ENCODE data around the gene IFNG-AS1. TPM values are rescaled to one million over a fixed set of nuclear protein-coding genes. Genes with fewer than 3 reads are reported as not detected.

Gene IFNG-AS1
- total and polyA plus RNA-seq, 11 donors: 0.32 to 0.70 (median 0.60) TPM; not detected in 4

GRCh38 chr12:68007033-68007432, 17.8 kb downstream of the IFNG-AS1 start:
- no peak overlapping the region for H3K27ac ChIP-seq
- no peaks in the 10 kb centered on the region for H3K27me3 ChIP-seq
- no peaks in the 10 kb centered on the region for H3K9me3 ChIP-seq
- TF ChIP-seq POLR2A (IDR thresholded peaks at IDR 0.05): no peak
- TF ChIP-seq, protein P1, sequence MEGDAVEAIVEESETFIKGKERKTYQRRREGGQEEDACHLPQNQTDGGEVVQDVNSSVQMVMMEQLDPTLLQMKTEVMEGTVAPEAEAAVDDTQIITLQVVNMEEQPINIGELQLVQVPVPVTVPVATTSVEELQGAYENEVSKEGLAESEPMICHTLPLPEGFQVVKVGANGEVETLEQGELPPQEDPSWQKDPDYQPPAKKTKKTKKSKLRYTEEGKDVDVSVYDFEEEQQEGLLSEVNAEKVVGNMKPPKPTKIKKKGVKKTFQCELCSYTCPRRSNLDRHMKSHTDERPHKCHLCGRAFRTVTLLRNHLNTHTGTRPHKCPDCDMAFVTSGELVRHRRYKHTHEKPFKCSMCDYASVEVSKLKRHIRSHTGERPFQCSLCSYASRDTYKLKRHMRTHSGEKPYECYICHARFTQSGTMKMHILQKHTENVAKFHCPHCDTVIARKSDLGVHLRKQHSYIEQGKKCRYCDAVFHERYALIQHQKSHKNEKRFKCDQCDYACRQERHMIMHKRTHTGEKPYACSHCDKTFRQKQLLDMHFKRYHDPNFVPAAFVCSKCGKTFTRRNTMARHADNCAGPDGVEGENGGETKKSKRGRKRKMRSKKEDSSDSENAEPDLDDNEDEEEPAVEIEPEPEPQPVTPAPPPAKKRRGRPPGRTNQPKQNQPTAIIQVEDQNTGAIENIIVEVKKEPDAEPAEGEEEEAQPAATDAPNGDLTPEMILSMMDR (IDR thresholded peaks at IDR 0.05): no peak
- no peak for DNase-seq
- H3K4me3 ChIP-seq: no peak overlapping the region
- no peak for ATAC-seq
- intact Hi-C loops (cut with DNase I): no loop called here
- H3K4me1 ChIP-seq: no peaks in the 10 kb centered on the region
- WGBS, 4 donors: 72 to 90% (median 89%) methylated on average over 1 of the region's 1 CpG
- no peaks in the 10 kb centered on the region for H3K36me3 ChIP-seq

DNA sequence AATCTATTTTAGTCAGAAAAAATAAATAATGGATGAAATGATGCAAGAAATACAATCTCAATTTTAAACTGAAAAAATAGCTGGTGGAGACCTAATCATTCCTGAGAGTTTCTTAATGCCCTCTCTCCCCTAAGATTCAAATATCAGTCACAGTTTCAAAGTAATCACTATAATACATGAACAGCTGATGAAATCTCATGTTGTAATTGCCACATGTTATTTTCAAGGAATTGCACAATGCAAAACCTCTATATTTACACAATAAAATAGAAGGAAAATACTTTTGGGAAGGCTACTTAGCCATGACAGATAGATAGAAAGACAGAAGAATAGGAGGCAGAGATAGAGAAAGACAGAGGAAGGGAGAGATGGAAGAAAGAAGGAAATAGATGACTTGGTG, 18.2 kb downstream of the IFNG-AS1 start:
- Histone ChIP-seq H3K36me3 (no peaks in the 10 kb centered on the region), H3K9me3 (no peaks in the 10 kb centered on the region), H3K4me1 (no peaks in the 10 kb centered on the region), H3K4me3 (no peak overlapping the region), H3K27ac (no peak overlapping the region), H3K27me3 (no peaks in the 10 kb centered on the region)
- intact Hi-C loops (cut with DNase I): no loop called here
- ATAC-seq (no peak), DNase-seq (no peak)
- TF ChIP-seq POLR2A (IDR thresholded peaks at IDR 0.05): no peak
- TF ChIP-seq, protein P1 (IDR thresholded peaks at IDR 0.05): no peak

GRCh38 chr12:68011206-68011881, 22.1 kb downstream of the IFNG-AS1 start:
- Histone ChIP-seq H3K4me3 (no peak overlapping the region), H3K9me3 (no peaks in the 10 kb centered on the region), H3K27ac (no peak overlapping the region), H3K27me3 (no peaks in the 10 kb centered on the region), H3K4me1 (peaks cover 0 to 5% (median 0%) of the 10 kb centered on the region in 12 donors), H3K36me3 (no peaks in the 10 kb centered on the region)
- no peak for TF ChIP-seq POLR2A (IDR thresholded peaks at IDR 0.05)
- TF ChIP-seq, protein P1 (IDR thresholded peaks at IDR 0.05): no peak
- ATAC-seq (no peak), DNase-seq (no peak)
- WGBS, 4 donors: 88 to 93% (median 90%) methylated on average over 6 of the region's 6 CpGs
- intact Hi-C loops (cut with DNase I): no loop called here

DNA sequence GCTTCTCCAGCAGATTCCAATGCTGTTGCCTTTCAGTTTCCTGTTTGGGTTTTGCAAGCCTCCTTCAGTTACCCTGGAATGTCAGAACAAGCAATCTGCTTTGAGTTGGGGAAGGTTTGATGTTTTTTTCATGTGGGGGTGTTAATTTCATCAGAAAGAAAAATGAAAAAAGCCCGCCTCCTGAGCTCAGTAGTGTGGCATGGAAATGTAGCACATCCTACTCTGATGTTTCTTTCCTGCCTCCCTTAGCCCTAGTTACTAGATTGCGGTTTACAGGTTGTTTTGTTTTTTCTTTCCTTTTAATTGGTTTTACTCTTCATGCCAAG, 22.6 kb downstream of the IFNG-AS1 start:
- Histone ChIP-seq H3K27me3 (no peaks in the 10 kb centered on the region), H3K36me3 (no peaks in the 10 kb centered on the region), H3K9me3 (no peaks in the 10 kb centered on the region), H3K27ac (no peak overlapping the region), H3K4me3 (no peak overlapping the region), H3K4me1 (peaks cover 0 to 5% (median 0%) of the 10 kb centered on the region in 12 donors)
- intact Hi-C loops (cut with DNase I): no loop called here
- WGBS, 4 donors: 87 to 93% (median 90%) methylated on average over 2 of the region's 2 CpGs
- ATAC-seq: no peak
- TF ChIP-seq POLR2A (IDR thresholded peaks at IDR 0.05): no peak
- TF ChIP-seq, protein P1 (IDR thresholded peaks at IDR 0.05): no peak
- no peak for DNase-seq

Measured in heart left ventricle (tissue), 16 donors.